CD4-positive, alpha-beta T cell treated with Interleukin-10 for 1 hour (primary cell): Measurements from ENCODE around the gene YTHDC1.

Source experiments
- DNase-seq: peaks from one replicate; pipeline ENCODE4 v3.0.0-alpha.2; 2020

Gene YTHDC1

DNA sequence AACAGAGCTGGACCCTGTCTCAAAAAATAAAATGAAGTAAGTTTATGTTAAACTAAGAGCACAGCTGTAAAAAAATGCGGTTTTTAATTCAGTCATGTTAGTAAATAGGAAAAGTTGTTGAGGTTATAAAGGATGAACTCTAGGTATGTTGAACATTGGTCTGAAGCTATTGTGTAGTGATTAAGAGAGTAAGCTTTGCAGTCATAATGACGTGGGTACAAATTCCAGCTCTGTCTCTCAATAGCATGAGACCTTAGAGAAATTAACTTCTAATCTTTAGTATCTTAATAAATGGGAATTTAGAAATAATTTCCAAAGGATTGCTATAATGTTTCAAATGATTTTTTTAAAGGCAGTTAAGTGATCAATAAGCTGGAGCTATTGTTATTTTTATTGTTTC lies 2.9 kb upstream of the YTHDC1 start:
- no peak for DNase-seq

DNA sequence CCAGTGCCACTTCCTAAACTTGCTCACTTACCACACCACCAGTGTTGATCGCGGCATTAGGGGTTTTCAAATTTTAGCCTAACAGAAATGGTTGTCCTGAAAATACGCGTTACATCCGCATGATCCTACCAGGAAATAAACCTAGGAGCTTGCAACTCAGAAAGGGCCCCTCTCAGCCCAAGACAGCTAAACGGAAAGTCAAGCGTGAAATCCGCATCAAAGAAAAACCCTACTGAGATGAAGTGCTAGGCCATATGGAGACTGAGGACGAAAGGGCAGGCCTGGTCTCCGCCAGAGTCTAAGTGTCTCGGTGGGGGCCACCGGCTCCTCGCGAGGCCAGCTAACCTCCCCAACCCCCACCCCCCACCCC lies 626 bp downstream of the YTHDC1 start:
- peak; percentile 49 for DNase-seq

GRCh38 chr4:68348577-68348976 lies 1.3 kb downstream of the YTHDC1 start:
- DNase-seq = no peak

DNA sequence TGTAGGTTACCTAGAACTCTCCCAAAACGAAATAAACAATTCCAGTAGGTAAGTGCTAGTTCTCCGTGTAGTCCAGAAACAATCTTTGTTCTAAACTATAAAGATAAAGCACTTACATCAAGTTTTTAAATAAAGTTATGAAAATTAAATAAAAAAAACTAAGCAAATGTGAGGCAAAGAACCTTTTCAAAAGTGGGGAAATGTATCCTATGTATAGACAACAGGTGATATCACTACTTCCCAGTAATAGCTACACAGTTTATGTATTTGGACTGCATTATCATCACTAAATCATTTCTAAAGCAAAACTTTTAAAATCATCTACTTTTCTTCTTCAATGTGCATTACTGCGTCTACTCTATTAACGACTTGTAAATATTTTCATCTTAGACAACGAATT lies 2.0 kb downstream of the YTHDC1 start:
- DNase-seq = no peak

- no peak for DNase-seq
Measured at GRCh38 chr4:68346461-68346860, 3.4 kb downstream of the YTHDC1 start.

DNA sequence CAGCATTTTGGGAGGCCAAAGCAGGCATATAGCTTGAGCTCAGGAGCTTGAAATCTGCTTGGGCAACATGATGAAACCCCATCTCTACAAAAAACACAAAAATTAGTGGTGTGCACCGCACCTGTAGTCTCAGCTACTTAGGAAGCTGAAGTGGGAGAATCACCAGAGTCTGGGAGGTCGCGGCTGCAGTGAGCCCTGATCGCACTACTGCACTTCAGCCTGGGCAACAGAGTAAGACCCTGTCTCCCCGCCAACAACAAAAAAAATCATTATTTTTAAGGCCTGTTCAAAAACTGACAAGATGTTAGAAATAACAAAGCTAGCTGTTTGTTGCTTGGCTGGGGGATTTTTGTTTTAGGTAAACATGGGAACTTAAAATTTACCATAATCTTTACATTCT lies 5.1 kb downstream of the YTHDC1 start:
- no peak for DNase-seq

DNA sequence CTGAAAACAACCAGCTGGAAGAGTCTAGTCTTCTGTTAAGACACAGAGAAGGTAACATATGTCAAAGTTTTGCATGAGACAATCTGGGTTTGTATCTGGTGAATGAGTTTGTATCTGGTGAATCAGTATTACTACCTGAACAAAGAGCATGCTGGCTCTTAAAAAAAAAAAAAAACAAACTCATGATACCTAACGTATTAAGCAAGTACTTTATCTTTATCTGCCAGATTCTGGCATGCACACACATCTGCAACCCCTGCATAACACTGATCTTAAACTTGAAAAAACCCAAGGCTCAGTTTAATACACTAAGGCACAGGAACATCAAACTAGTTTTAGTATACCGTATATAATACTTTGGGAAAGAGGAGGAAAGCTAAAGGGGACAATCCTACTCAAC lies 5.8 kb downstream of the YTHDC1 start:
- no peak for DNase-seq

GRCh38 chr4:68342134-68342533 lies 7.8 kb downstream of the YTHDC1 start:
- DNase-seq = no peak

- DNase-seq = no peak
Measured at GRCh38 chr4:68338625-68339024, 11.3 kb downstream of the YTHDC1 start.

DNA sequence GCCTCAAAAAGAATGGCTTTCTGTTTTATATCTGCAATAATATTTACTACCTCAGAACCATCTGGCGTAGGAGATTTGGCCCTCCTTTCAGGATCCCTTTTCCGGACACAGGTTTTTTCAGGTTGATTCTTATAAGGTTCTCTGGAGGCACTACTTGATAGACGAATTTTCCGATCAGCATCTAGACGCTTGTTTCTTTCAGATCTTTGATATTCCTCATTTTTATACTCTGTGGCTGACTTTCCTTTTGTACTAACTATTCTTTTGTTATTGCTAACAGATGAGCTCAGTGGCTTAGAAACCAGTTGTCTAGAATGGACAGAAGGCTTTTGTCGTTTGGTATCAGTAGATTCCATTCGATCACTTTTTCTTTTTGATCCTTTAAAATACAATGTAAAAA lies 12.4 kb downstream of the YTHDC1 start:
- no peak for DNase-seq

GRCh38 chr4:68337004-68337403 lies 12.9 kb downstream of the YTHDC1 start:
- no peak for DNase-seq

- DNase-seq = no peak
Measured at GRCh38 chr4:68336530-68336929, 13.4 kb downstream of the YTHDC1 start.

GRCh38 chr4:68326141-68326540 lies 23.7 kb downstream of the YTHDC1 start:
- DNase-seq = no peak

DNA sequence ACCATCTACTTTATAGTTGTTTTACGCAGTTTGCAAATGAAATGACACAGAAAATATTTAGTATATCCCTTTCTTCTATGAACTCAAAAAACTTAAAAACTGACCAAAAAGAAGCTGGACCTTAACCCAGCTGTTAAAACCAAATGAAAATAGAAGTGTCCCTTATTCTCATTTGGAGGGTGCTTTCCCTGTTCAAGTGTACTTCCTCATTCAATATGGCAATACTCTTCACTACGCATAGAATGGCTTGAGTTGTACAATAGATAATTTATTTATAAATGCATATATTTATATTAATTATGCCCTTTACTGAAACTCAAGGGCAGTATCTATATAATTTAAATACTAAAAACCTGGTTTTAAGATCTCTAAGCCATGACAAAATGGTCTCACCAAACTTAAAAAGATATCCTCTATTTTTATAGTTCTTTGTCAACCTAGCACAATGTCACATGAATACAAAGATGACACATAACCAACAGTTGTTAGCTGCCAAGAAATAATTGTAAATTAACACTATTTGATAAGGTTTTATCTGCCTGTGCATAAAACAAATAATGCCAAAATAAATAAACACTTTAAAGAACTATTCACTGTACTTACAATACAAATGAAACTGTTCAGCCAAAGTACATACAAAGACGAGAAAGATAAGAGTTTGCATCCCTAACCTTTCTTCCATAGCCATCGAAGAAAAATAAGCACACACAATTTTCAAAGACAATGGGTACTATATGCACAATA lies 25.2 kb downstream of the YTHDC1 start:
- DNase-seq = no peak

- no peak for DNase-seq
Measured at GRCh38 chr4:68319040-68319439, 30.9 kb downstream of the YTHDC1 start.

DNA sequence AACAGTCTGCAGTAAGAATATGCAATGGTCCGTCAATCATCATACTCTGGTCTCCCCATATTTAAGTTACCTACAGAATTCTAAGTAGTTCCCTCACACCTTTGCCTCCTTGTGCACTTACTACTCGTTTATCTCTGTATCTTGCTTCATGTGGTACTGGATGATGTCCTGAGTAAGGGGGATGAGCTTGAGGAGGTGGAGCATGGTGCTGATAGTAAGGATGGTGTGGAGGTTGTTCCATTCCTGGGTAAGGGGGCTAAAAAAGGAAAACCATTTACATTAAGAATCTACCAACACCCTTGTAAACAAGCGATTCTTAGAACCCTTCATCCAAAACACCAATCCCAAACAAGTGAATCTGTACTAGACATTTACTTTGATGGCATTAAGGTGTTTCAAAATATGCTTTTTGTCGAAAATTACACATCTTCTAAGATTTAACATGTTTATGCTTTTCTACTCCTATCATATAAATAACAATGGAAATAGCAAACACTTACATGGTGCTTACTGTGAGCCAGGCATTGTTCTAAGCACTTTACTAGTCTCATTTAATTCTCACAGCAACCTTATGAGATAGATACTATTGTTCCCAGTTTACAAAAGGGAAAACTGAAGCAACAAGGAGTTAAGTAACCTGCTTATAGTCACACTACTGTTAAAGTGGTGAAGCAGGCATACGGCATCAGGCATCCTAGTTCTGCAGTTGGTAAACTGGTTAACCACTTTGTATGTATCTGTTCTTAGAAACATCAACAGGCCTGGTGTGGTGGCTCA lies 33.5 kb downstream of the YTHDC1 start:
- no peak for DNase-seq

DNA sequence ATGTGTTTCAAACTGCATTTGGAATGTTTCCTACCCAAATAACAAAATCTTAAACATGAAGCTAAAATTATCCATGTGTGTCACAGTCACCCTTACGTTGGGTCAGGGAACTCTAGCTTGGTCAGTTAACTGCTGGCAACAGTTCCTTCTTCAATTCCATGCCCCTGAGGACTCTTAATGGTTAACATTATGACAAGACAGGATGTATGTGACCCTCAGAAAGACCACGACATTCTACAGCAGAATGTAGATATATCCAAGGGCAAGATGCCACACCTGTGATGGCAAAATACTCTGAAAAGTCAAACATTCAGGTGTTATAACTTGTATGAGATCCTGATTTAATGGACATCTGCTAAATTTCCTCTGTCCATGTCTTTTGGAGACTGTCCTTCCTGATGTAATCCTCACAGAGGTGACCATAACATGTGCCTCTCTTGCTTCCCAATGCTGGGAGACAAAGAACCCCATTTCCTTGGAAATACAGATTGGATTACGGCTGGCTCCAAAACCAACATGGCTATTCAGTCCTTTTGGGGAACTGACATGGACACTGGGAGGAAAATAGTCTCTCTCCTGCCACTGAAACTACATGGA lies 39.1 kb downstream of the YTHDC1 start:
- no peak for DNase-seq

- no peak for DNase-seq
Measured at GRCh38 chr4:68304731-68305130, 45.2 kb downstream of the YTHDC1 start.

GRCh38 chr4:68299492-68300457 lies 50.1 kb downstream of the YTHDC1 start:
- DNase-seq = no peak

- no peak for DNase-seq
Measured at GRCh38 chr4:68297137-68297536, 52.8 kb downstream of the YTHDC1 start.

GRCh38 chr4:68291256-68291655 lies 58.6 kb downstream of the YTHDC1 start:
- DNase-seq = no peak

DNA sequence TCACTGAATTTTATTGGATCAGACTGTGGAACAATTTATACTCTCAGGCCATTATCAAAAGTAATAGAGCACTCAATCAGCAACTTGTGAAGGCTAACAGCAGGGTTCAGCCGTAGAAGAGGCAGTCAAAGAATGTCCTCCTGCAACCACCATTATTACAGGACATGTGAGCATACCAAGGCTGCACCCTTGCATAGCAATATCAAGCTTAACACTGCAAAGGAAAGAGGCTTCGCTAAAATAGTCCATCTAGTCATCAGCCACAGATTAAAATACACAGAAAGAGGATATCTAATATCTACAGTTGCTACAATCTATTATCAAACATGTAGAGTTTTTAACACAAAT lies 61.5 kb downstream of the YTHDC1 start:
- no peak for DNase-seq
